Hepatocyte (in vitro differentiated cells): Measurements from ENCODE around the gene FLT1. TPM values are rescaled to one million over a fixed set of nuclear protein-coding genes. Genes with fewer than 3 reads are reported as not detected.

Source experiments
- DNase-seq: peaks from one replicate; pipeline ENCODE4 v3.0.0-alpha.2; 2016; ENCODE audit warnings: low spot score
- H2AFZ ChIP-seq: fragments of 200-600 bp; sonication (generic); 2 replicates; pipeline ENCODE4 v1.6.0; 2016; ENCODE audit warnings: antibody characterized with exemption, mild to moderate bottlenecking
- H3K27ac ChIP-seq: fragments of 200-600 bp; sonication (generic); 2 replicates; pipeline ENCODE4 v1.5.1; 2016; ENCODE audit warnings: mild to moderate bottlenecking
- H3K27me3 ChIP-seq: fragments of 200-600 bp; sonication (generic); 2 replicates; pipeline ENCODE4 v1.6.1; 2016
- H3K36me3 ChIP-seq: fragments of 200-600 bp; sonication (generic); replicated peaks from 2 replicates; pipeline ENCODE4 v1.5.1; 2016; ENCODE audit warnings: low read depth; ENCODE audit not compliant: insufficient read depth
- H3K4me1 ChIP-seq: fragments of 200-600 bp; sonication (generic); 2 replicates; pipeline ENCODE4 v1.5.1; 2016; ENCODE audit warnings: mild to moderate bottlenecking, moderate library complexity; ENCODE audit not compliant: insufficient read depth
- H3K4me2 ChIP-seq: fragments of 200-600 bp; sonication (generic); 2 replicates; pipeline ENCODE4 v1.6.0; 2016
- H3K4me3 ChIP-seq: fragments of 200-600 bp; sonication (generic); 2 replicates; pipeline ENCODE4 v1.5.1; 2016; ENCODE audit warnings: mild to moderate bottlenecking
- H3K79me2 ChIP-seq: fragments of 200-600 bp; sonication (generic); 2 replicates; pipeline ENCODE4 v1.6.0; 2017; ENCODE audit warnings: mild to moderate bottlenecking
- H3K9me2 ChIP-seq: fragments of 200-600 bp; sonication (generic); replicated peaks from 2 replicates; pipeline ENCODE4 v1.6.0; 2017; ENCODE audit warnings: mild to moderate bottlenecking; ENCODE audit not compliant: insufficient read depth
- H3K9me3 ChIP-seq: fragments of 200-600 bp; sonication (generic); 2 replicates; pipeline ENCODE4 v1.5.1; 2016; ENCODE audit warnings: low read depth, mild to moderate bottlenecking
- H4K20me1 ChIP-seq: fragments of 200-600 bp; sonication (generic); 2 replicates; pipeline ENCODE4 v1.6.0; 2016; ENCODE audit warnings: mild to moderate bottlenecking; ENCODE audit not compliant: insufficient read depth, poor library complexity, severe bottlenecking
- EZH2 ChIP-seq: fragments of 200-600 bp; sonication (generic); IDR thresholded peaks from 2 replicates; pipeline ENCODE4 v1.6.1; 2016; ENCODE audit warnings: antibody characterized with exemption, mild to moderate bottlenecking, borderline replicate concordance
- EZH2phosphoT487 ChIP-seq: fragments of 200-600 bp; sonication (generic); IDR thresholded peaks from one replicate; pipeline ENCODE4 v1.6.1; 2018; ENCODE audit warnings: antibody characterized with exemption, mild to moderate bottlenecking, low read depth, moderate library complexity; ENCODE audit not compliant: unreplicated experiment, severe bottlenecking
- WGBS: methylation state at CpG from one replicate; pipeline ENCODE4 v1.1.6; 2016; ENCODE audit warnings: low lambda C conversion rate; ENCODE audit errors: missing lambda C conversion rate; 5-methylcytosine and 5-hydroxymethylcytosine counted together
- polyA plus RNA-seq: library from polyadenylated mRNA; unstranded; fragments of >200 nt; fragmentation: Nextera tagmentation; extraction: Ambion mirVana; gene quantifications from 2 replicates; pipeline ENCODE4 v1.2.1, GENCODE V29; 2016
- total RNA-seq: library from RNA; depleted of rRNA; stranded (reverse); fragments of >200 nt; gene quantifications from 2 replicates; pipeline ENCODE4 v1.2.3, GENCODE V29; 2014
- TF ChIP-seq, protein P1 (sequence below): fragments of 200-600 bp; sonication (generic); IDR thresholded peaks from 2 replicates; pipeline ENCODE4 v1.5.1; 2016; ENCODE audit warnings: antibody characterized with exemption, mild to moderate bottlenecking; ENCODE audit not compliant: poor library complexity

The FLT1 gene
- total and polyA plus RNA-seq, 2 experiments from 2014 or later: 30.4 to 40.1 TPM

DNA sequence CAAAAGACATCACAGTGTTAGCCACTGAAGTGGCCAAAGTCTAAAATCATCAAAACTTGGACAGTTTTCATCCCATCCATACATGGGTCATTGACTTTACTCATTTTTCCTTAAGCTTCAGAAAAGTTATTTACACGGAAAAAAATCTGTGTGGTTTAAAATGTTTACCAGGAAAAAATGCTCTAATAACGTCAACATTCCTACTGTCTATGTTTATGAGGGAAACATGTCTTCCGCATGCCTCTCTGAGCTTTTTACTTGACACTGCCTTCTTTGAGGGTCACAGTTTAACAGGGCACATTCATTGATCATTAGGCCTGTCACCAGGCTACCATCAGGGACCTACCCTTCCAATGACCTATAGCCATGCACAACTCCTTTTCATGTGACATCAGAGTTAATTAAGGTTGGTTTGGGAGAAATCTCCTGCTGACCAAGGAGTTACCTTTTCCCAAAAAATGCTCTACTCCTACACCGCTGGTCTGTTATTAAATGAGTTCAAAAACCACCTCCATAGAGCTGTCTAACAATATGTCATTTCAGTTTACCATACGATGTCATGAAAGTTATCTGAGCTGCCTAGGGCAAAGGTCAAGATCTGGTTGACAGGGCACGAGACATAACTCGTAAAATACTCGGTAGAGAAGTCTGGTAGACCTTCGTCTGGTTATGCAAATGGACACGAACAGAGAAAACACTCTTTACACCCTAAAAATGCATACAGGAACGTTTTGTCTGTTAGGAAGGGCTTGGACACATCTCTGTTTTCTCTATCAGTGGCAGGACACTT is 17.8 kb downstream of the FLT1 start:
- H3K9me3 ChIP-seq: no peaks in the 10 kb centered on the region
- TF ChIP-seq, protein P1, sequence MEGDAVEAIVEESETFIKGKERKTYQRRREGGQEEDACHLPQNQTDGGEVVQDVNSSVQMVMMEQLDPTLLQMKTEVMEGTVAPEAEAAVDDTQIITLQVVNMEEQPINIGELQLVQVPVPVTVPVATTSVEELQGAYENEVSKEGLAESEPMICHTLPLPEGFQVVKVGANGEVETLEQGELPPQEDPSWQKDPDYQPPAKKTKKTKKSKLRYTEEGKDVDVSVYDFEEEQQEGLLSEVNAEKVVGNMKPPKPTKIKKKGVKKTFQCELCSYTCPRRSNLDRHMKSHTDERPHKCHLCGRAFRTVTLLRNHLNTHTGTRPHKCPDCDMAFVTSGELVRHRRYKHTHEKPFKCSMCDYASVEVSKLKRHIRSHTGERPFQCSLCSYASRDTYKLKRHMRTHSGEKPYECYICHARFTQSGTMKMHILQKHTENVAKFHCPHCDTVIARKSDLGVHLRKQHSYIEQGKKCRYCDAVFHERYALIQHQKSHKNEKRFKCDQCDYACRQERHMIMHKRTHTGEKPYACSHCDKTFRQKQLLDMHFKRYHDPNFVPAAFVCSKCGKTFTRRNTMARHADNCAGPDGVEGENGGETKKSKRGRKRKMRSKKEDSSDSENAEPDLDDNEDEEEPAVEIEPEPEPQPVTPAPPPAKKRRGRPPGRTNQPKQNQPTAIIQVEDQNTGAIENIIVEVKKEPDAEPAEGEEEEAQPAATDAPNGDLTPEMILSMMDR: no peak
- TF ChIP-seq EZH2phosphoT487: no peak
- no peak for TF ChIP-seq EZH2
- H3K27me3 ChIP-seq: no peaks in the 10 kb centered on the region
- H4K20me1 ChIP-seq: no peaks in the 10 kb centered on the region
- no peak overlapping the region for H3K4me2 ChIP-seq
- H2AFZ ChIP-seq: no peak overlapping the region
- H3K4me1 ChIP-seq: peaks cover 19% of the 10 kb centered on the region
- H3K9me2 ChIP-seq: no peaks in the 10 kb centered on the region
- no peak overlapping the region for H3K27ac ChIP-seq
- H3K36me3 ChIP-seq: no peaks in the 10 kb centered on the region
- 38% methylated on average over 11 of the region's 11 CpGs for WGBS
- H3K79me2 ChIP-seq: no peaks in the 10 kb centered on the region
- no peak overlapping the region for H3K4me3 ChIP-seq
- DNase-seq: no peak

DNA sequence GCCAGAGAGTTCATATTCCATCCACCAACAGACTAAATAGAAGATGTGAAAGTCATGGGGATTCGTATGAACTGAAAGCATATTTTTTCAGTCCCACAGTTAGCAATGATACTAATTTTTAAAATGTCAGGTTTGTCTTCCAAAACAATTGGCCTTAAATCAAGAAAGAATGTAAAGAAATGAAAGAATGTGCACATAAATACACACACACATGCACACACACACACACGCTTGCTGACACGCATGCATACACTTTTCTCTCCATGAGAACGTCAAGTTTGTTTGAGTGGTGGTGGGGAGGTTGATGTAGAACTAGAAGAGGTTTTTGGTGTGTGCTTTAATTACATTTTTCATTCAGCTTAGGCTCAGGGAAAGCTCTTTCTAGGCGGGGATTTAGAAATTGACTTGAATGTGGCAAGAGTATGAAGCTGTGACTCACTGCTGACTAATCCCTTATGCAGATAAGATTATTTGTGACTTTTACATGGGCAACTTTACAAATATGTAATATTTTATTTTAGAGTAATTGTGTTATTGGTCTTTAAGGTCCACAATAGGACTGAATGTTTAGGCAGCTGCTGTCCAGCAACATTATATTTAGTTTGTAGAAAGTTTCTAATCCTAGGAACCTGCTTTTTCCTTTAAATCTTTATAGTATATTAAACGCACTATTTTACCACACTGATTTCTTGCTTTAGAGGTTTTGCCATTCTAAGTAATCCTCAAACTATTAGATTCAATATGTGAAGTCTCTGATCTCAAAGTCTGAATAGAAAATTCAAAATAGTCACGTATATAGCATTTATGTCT is 18.8 kb downstream of the FLT1 start:
- no peaks in the 10 kb centered on the region for H3K79me2 ChIP-seq
- 75% methylated on average over 7 of the region's 7 CpGs for WGBS

DNA sequence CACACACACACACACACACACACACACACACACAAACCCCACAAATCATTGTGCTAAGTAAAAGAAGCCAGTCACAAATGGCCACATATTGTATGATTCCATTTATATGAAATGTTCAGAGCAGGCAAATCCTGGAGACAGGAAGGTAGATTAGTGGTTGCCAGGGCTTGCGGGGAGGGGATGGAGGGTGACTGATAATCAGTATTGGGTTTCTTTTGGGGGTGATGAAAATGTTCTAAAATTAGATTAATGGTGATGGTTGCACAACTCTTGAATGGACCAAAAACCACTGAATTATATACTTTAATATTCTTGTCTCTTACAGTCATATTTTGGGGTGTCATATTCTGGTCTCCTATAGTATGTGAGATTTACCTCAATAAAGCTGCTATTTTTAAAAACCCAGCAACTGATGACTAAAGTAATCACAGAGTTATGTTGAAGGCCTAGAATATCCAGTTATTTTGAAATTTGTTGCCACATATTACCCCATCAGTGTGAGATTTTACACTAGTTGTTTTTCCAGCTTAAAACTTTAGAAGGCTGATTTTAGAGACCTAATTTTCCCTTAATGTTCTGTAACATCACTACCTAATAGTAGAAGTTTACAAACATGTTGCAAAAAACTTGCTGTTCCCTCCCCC is 20.3 kb downstream of the FLT1 start:
- Histone ChIP-seq H4K20me1 (no peaks in the 10 kb centered on the region), H3K27me3 (no peaks in the 10 kb centered on the region), H3K36me3 (no peaks in the 10 kb centered on the region), H3K79me2 (no peaks in the 10 kb centered on the region), H3K9me3 (no peaks in the 10 kb centered on the region), H2AFZ (no peak overlapping the region), H3K4me2 (no peak overlapping the region), H3K4me1 (peaks cover 19% of the 10 kb centered on the region), H3K27ac (no peak overlapping the region), H3K4me3 (no peak overlapping the region), H3K9me2 (no peaks in the 10 kb centered on the region)
- 82% methylated on average over 1 of the region's 1 CpG for WGBS
- TF ChIP-seq, protein P1: no peak
- no peak for TF ChIP-seq EZH2
- DNase-seq: no peak

More for the DNA sequence above, 18.8 kb downstream of the FLT1 start:
- H3K9me3 ChIP-seq: no peaks in the 10 kb centered on the region
- H3K36me3 ChIP-seq: no peaks in the 10 kb centered on the region
- no peak overlapping the region for H3K27ac ChIP-seq
- no peaks in the 10 kb centered on the region for H3K27me3 ChIP-seq
- DNase-seq: peak; percentile 59
- TF ChIP-seq EZH2 (no peak), EZH2phosphoT487 (no peak)
- TF ChIP-seq, protein P1: no peak
- H4K20me1 ChIP-seq: no peaks in the 10 kb centered on the region
- no peak overlapping the region for H3K4me2 ChIP-seq
- H3K4me1 ChIP-seq: peaks cover 19% of the 10 kb centered on the region
- H3K9me2 ChIP-seq: no peaks in the 10 kb centered on the region
- no peak overlapping the region for H3K4me3 ChIP-seq
- no peak overlapping the region for H2AFZ ChIP-seq
